ENCODE results near the gene PFKFB3.
"Not testable (repeated sequence)": the region's sequence is repeated elsewhere in the genome, so short reads cannot be mapped to it uniquely, and the experiment has no call there.

Gene PFKFB3

DNA sequence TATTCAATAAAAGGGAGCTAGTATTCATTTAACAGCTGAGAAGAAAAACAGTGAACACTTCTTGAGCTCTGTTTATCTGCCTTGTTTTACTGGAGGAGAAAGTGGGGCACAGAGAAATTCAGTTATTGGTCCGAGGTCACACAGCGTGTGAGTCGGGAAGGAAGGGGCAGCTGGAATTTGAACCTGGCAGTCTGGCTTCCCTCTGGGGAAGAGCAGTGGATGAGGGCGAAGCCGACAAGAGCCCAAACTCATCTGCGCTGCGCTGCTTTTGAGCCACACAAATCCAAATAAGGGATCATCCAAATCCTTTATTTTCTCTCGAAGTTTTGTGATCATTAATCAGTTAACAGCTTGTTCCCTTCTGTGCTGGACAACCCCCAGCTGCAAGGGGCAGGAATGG, 23.7 kb upstream of the PFKFB3 start:
- no peak for FAIRE-seq

DNA sequence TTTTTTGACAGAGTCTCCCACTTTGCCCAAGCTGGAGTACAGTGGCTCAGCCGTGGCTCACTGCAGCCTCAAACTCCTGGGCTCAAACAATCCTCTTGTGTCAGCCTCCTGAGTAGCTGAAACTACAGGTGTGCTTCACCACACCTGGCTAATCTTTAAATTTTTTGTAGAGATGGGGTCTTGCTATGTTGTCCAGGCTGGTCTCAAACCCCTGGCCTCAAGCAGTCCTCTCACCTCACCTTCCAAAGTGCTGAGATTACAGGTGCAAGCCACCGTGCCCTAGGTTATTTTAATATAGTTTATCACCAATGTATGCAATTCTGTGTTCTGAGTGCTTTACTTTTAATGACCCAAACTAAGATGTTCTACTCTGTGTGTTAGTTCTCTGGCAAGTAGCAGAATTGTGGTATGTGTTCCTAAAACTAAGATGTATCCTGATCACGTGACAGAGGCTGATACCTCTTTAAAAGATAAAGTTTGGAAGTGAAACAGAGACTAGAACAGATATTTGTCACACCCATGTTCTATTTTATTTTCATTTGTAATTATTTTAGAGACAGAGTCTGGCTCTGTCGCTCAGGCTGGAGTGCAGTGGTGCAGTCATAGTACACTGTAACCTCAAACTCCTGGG, 22.1 kb upstream of the PFKFB3 start:
- FAIRE-seq = no peak

DNA sequence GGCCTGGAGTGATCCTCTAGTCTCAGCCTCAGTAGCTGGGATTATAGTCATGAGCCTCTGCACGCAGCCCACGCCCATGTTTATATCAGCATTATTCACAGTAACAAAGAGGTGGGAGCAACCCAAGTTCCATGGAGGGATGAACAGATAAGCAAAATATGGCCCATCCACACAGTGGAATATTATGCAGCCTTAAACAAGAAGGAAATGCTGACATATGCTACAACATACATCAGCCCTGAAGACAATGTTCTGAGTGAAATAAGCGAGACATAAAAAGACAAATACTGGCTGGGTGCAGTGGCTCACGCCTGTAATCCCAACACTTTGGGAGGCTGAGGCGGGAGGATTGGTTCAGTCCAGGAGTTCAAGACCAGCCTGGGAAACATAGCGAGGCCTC, 21.5 kb upstream of the PFKFB3 start:
- FAIRE-seq = no peak

DNA sequence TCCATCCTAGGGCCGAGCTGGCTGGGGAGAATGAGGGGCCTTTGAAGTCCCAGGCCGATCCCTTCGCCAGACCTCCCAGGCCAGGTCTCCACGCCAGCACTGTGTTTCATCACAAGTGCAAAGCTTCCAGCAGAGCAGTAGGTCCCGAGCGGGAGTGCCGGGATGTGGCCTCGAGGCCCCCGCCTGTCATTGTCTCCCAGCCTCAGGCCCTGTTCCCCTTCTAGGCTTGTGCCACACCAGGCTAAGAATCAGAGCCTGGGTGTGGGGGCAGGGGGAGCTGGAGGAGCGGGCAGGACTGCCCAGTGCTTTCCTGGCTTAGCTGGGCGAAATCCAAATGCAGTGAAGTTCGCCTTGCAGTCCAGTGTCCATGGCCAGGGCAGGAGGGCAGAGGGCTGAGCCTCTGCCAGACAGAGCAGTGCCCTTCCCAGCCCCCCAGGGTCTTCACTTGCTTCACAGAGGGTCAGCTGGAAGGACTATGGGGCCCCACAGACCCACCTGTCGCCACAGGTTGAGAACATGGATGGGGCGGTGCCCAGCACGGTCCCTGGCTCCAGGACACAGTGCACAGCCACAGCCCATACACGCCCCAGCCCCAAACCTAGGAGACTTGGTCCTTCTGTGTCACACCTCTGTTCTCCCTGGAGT, 20.2 kb upstream of the PFKFB3 start:
- no peak for FAIRE-seq

DNA sequence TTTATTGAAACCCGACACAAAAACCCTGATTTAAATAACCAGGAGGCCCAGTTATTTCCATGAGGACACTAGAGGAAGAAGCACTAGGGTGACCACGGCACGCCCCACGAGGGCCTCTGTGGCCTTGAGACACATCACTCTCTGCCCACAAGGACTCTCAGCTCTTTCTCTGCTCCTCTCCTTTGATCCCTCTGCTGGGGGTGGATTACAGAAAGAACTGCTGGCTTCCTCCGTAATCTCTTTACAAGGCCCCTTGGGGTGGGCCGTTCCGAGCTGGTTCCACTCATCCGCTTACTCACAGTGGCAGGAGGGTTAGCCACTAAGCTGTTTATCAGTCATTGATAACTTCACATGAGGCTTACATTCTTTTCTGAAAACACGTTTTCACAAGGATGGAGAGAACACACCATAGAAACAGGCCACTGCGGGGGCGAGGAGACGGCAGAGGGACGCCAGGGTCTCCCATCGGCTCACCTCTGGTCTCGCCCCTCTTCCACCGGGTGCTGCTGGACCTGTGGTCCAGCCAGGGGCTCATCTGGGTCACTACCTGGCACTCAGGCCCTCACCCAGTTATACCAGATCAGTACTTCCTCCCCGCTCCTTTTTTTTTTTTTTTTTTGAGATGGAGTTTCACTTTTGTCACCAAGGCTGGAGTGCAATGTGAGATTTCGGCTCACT, 17.6 kb upstream of the PFKFB3 start:
- no peak for FAIRE-seq

DNA sequence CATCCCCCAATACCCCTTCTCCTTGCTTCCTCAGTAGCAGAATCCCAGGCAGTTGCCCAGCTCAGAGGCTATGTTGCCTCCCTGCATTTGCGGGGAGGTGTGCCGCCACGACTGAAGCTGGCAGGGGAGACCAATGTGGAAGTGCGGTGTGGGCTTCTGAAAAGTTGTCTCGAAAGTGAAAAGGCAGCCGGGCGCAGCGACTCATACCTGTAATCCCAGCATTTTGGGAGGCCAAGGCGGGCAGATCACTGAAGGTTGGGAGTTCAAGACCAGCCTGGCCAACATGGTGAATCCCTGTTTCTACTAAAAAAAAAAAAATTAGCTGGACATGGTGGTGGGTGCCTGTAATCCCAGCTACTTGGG, 15.9 kb upstream of the PFKFB3 start:
- FAIRE-seq = no peak

DNA sequence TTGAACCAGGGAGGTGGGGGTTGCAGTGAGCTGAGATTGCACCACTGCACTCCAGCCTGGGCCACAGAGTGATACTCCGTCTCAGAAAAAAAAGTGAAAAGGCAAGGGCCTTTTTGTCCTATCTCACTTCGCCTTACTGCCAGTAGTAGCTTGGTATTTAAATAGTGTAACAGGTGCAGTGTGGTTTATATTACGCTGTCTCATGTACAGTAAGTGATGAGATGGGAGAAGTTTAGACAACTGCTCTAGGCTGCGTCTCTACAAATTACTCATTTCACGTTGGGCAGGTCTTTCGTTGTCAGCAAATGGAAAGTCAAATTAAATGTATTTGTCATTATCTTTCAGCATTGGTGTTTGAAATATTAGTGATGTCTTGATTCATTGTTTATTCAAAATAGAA, 15.5 kb upstream of the PFKFB3 start:
- FAIRE-seq = no peak

DNA sequence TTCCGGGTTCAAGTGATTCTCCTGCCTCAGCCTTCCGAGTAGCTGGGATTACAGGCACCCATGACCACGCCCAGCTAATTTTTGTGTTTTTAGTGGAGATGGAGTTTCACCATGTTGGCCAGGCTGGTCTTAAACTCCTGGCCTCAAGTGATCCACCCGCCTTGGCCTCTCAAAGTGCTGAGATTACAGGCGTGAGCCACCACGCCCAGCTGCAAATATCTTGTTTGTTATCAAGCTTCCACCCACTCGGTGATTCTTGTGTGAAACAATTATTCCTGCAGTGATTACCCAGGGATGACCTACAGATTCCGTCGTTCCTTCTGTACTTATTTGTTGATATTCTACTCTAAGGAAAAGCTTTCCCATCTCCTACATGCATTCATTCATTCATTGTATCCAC, 12.7 kb upstream of the PFKFB3 start:
- not testable (repeated sequence) for FAIRE-seq

DNA sequence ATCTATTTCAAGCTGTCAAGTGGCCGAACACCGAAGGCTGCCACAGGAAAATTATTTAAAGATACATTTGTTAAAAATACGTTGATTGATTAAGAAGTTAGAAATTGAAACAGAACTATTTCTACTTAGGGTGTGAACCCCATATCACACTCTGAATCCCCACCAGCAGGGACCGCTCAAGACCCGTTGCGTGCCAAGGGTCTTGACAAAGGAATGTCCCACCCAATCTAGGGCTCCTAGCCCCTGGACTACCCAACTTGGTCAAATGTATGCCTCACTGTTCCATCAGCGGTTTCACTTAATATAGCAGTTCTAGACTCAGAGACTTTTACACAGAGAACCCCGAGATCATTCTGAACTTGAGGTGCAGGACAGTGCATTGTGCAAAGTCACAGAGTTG, 11.6 kb upstream of the PFKFB3 start:
- FAIRE-seq = no peak

DNA sequence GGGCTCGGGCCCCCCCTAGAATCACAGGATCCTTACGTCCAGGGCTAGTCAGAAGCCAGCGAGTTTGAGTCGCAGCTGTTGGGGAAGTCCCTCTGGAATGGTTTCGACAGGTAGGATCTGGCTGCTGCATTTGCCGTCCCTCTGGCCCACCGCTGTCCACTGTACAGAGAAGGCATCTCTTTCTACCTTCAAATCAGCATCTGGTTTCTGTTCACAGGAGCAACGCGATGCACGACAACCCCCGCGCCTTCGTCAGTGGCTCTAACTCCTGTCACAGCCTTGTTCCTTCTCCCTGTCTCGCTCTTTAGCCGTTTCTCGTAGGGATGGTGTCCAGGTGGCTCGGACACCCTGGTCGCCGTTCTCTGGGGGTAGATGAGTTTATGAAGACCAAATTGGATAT, 11.2 kb upstream of the PFKFB3 start:
- FAIRE-seq = no peak

DNA sequence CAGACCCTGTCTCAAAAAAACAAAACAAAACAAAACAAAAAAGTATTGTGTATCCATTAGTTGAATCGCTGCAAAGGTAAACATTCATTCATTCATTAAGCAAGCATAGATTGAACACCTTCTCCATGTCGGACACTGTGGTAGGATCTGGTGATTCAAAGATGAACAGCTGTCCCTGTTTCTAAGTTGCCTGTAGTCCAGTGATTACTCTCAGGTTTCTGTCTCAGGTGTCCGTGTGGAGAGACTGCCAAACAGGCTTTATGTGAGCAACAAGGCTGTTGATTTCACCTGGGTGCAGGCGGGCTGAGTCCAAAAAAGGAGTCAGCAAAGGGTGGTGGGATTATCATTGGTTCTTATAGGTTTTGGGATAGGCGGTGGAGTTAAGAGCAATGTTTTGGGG, 9.4 kb upstream of the PFKFB3 start:
- FAIRE-seq = not testable (repeated sequence)

DNA sequence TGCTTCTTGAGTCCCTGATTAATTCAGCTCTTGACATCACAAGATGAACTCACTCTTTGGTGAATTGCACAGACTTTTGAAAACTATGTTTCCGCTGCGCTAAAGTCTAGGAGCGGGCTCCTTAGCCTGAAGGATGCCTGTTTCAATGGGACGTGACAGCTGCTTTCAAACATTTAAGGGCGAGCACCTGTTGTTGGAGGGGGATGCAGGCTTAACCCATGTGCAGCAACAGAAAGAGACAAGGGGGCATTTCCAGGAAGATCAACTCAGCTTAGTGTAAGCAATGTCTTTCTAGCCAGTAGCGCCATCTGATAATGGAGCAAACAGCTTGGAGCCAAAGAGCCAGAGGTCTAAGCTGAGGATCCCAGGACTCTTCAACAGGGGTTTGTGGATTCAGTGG, 8.4 kb upstream of the PFKFB3 start:
- no peak for FAIRE-seq

DNA sequence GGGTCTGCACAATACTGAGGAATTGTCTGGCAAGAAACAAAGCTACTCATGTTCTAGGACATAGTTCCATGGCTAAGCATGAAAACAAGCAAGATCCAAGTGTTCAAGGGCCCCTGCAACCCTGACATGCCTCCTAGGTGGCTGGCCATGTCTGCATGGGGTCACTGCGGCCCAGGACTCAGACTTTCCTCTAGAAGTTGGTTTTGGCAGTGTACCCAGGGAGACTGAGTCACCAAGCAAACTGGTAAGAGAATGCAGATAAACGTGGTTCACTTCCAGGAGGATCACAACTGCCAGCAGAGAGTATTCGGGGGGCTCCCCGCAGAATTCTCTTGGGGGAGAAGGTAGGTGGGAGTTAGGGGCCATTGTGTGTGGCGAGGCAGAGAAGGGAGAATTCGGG, 7.4 kb upstream of the PFKFB3 start:
- no peak for FAIRE-seq

DNA sequence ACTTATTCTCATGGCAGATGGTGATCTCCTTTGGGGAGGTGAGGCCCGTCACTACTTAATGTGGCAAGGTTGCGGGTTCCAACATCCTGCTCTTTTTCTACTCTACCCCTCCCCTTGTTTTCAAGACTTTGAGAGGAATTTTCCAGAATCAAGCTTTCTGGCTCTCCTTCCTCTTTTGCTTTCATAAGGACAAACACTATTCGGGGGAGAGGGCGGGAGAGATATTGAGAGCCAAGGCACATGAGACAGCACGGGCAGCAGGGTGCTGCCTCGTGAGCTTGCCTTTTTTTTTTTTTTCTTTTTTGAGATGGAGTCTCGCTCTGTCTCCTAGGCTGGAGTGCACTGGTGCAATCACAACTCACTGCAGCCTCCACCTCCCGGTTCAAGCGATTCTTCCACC, 6.9 kb upstream of the PFKFB3 start:
- no peak for FAIRE-seq

DNA sequence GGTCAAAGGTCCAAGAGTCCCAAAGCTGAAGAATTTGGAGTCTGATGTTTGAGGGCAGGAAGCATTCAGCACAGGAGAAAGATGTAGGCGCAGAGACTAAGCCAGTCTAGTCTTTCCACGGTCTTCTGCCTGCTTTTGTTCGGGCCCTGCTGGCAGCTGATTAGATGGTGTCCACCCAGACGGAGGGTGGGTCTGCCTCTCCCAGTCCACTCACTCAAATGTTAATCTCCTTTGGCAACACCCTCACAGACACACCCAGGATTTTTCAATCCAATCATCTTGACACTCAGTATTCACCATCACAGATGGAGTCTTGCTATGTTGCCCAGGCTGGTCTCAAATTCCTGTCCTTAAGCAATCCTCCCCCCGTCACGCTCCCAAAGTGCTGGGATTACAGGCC, 6.2 kb upstream of the PFKFB3 start:
- FAIRE-seq = not testable (repeated sequence)

DNA sequence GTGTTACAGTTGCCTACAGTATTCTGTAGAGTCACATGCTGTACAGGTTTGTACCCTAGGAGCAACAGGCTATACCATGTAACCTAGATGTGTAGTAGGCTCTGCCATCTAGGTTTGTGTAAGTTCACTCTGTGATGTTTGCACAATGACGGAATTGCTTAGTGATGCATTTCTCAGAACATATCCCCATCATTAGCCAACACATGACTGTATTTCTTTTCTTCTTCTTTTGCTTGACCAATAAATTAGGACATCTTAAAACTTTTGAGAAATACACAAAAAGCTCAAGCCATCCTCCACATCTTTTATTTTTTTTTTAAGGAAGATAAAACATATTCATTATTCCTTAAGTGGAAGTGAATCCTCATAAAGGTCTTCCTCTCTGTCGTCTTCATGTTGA, 5.4 kb upstream of the PFKFB3 start:
- no peak for FAIRE-seq

DNA sequence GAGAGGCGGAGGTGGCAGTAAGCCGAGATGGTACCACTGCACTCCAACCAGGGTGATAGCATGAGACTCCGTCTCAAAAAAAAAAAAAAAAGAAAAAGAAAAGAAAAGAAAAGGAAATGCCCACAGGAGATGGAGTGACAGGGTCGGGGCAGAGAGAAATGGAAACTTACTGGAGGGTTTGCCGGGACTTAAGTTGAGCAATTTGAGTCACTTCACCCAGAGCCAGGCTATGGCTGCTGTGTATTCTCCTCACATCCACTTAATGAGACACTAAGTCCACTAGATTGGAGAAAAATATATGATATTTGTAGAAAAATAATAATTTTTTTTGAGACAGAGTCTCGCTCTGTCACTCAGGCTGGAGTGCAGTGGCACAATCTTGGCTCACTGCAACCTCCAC, 4.6 kb upstream of the PFKFB3 start:
- no peak for FAIRE-seq

DNA sequence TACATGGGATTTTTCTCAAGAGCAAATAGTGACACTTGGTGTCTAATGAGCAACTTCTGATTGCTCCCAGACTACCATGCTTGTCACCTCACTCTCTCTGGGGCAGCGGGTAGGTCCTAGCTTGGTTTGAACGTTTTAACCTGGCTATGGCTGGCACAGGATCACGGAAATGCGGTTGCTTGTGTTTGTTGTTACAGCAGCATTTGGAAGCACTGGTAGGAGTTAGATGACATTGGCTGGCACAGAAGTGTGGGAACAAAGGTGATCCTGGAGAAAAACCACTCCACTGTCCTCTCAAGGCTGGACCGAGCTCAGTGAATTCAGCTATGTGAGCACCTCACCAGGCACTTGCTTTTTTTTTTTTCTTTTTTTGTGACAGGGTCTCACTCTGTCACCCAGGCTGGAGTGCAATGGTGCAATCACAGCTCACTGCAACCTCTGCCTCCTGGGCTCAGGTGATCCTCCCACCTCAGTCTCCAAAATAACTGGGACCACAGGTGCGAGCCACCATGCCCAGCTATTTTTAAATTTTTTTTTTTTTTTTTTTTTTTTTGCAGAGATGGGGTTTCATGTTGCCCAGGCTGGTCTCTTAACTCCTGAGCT, 3.5 kb upstream of the PFKFB3 start:
- FAIRE-seq = no peak

DNA sequence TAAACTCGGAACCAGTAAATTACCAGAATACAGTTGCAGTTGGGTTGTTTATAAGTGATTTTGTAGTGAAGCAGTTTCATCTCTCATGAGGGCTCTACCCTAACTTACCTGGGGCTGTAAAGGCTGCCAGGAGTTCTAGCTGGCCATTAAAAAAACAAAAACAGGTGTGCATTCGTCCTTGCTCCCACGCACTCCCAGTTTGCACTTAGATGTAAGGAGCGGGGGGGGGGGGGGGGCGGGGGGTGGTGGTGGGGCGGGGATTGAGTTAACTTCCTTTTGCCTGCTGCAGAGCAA, 2.3 kb upstream of the PFKFB3 start:
- no peak for FAIRE-seq

DNA sequence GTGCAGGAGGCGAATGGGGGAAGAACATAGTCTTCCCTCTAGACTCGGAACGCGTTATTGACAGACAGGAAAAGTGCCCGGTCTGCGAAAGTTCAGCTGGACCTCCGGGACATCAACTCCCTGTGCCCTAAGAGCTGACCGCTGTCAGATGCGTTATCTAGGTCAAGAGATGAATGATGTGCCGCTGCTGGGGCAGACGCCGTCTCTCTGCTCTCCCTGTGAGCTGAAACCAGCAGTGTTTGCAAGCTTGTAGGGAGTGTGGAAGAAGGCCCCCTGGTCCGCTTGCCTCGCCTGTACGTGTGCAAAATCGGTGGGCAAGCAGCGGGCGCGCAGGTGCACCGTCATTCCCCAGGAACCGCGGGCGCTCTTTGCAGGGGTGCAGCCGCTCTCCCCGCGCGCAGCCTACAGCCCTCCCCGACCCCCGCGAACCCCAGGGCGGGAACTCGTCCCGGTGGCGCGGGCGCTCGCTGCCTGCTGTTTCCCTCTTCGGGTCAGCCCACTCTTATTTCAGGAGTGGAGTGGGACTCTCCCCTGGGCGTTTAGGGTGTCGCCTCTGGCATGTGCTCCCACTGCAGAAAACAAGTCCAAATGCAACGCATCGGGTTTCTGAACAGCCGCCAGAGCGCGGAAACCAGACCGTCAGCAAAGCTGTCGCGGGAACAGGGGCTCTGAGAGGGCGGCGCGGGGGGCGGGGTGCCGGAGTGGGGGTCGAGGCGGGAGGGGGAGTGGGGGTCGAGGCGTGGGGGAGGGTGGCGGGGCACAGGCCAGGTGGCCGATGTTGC, 1.8 kb upstream of the PFKFB3 start:
- FAIRE-seq = no peak

DNA sequence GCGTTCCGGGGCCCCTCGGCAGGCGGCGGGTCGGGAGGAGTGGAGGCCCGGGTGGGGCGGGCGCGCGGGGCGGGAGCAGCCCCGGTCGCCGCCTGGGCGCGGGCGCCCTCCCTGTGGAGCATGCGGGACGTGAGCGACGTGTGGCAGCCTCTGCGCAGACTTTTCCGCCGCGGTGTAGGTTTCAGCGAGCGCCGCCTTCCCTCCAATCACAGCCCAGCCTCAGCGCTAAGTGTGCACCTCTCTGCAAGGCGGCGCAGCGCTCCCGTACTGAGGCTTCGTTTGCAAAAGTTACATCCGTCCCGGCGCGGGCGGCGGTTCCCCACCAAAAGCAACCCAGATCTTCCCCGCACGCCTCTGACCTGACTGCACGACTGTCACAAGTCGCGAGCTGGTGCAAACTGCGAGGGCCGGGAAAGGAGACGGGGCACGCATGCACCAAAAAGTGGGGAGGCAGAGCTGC, 1.2 kb upstream of the PFKFB3 start:
- no peak for FAIRE-seq

DNA sequence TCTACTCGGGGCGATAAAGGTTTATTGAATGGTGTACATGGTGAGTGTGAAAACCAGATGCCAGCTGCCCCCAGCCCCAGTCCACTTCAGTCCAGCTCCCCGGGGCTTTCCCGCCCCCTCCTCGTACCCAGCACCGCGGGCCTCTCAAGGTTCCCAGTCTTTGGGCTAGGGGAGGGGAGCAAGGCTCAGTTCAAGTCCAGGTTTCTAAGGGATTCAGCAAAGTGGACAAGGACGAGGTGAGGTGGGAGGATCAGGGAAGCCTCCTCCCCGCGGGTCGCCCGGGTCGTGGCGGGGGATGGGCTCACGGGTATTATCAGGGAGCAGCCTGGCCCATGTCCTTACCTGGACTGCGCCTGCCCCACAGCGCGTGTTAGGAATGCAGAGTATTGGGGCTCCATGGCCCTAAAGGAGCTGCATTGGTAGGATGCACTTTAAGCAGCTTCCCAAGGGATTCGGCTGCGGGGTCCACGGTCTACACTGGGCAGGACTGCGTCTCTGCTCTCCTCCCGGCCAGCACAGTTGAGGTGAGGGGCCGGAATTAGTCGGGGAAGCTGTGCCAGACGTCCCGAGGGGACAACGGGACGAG, 541 bp upstream of the PFKFB3 start:
- no peak for FAIRE-seq
